Measurements from ENCODE around the gene ATP2B3. TPM values are rescaled to one million over a fixed set of nuclear protein-coding genes. Genes with fewer than 3 reads are reported as not detected.

Gene ATP2B3
- total and polyA plus RNA-seq, 2 of the 4 experiments (the other 2 are of a cell fraction) = under 0.01 to 0.03 TPM

GRCh38 chrX:153487590-153488071 is 29.8 kb upstream of the ATP2B3 start:
- TF ChIP-seq RCOR1 (IDR thresholded peaks at IDR 0.05; ENCODE audit: insufficient replicate concordance, low read length) (no peak), RFX5 (IDR thresholded peaks at IDR 0.05; ENCODE audit: low read depth, low read length) (no peak), POLR2A (IDR thresholded peaks at IDR 0.05; ENCODE audit: low read depth, low read length) (no peak), MAZ (IDR thresholded peaks at IDR 0.05; ENCODE audit: borderline replicate concordance, low read depth, low read length) (no peak), ELK1 (IDR thresholded peaks at IDR 0.05; ENCODE audit: borderline replicate concordance, low read depth, low read length) (no peak), NFE2L2 (IDR thresholded peaks at IDR 0.05; ENCODE audit: low read depth, low read length) (no peak), CTCF (conservative IDR thresholded peaks at IDR 0.05; ENCODE audit: low read depth, low read length) (no peak), CHD1 (IDR thresholded peaks at IDR 0.05; ENCODE audit: low read depth, low read length) (no peak), RAD21 (IDR thresholded peaks at IDR 0.05; ENCODE audit: low read length) (no peak), USF2 (IDR thresholded peaks at IDR 0.05; ENCODE audit: low read depth, low read length) (no peak), CEBPB (IDR thresholded peaks at IDR 0.05; ENCODE audit: low read depth, low read length) (no peak), MXI1 (IDR thresholded peaks at IDR 0.05; ENCODE audit: borderline replicate concordance, low read depth, low read length) (no peak), FOS (IDR thresholded peaks at IDR 0.05; ENCODE audit: low read depth, low read length) (no peak), SMC3 (IDR thresholded peaks at IDR 0.05; ENCODE audit: low read depth, low read length) (no peak), MAFK (IDR thresholded peaks at IDR 0.05; ENCODE audit: low read depth, low read length) (no peak), BHLHE40 (IDR thresholded peaks at IDR 0.05; ENCODE audit: low read depth, low read length) (no peak)
- WGBS, 2 experiments (ENCODE audit: extremely low coverage in 2 of 2, insufficient read length in 1 of 2) = 29% methylated on average over 2 of the region's 11 CpGs; no CpG with 5 or more reads in 1 of the 2 experiments
- H3K36me3 ChIP-seq (ENCODE audit: control insufficient read depth, insufficient read depth, low read length) = no peaks in the 10 kb centered on the region
- no TSS peak for BruUV-seq (replicated peaks)
- H3K9me3 ChIP-seq (ENCODE audit: control insufficient read depth, insufficient read depth, low read length) = no peaks in the 10 kb centered on the region
- peak overlapping the region; percentile 90 for H2AFZ ChIP-seq (replicated peaks; ENCODE audit: low read length, poor library complexity)
- peak overlapping the region; percentile 97; the same call in 2 of the 3 replicates for H2BK15ac ChIP-seq (ENCODE audit: low read depth, low read length)
- peaks cover 0 to 3% of the 10 kb centered on the region in 2 experiments; a peak in 1 of 4 replicates for H3K79me1 ChIP-seq (ENCODE audit: low read depth in 1 of 2, low read length in 2 of 2)
- H4K5ac ChIP-seq (ENCODE audit: low read depth, low read length) = peak overlapping the region; percentile 92
- H2BK20ac ChIP-seq (ENCODE audit: low read depth, low read length) = peak overlapping the region; percentile 93
- H2BK5ac ChIP-seq (ENCODE audit: low read depth, low read length, poor library complexity, severe bottlenecking) = peak overlapping the region; percentile 76
- H3K18ac ChIP-seq (ENCODE audit: low read depth, low read length) = peak overlapping the region; percentile 79
- H3K4ac ChIP-seq (ENCODE audit: low read depth, low read length) = peak overlapping the region; percentile 98
- CTCF ChIA-PET = interaction anchor here (0.6 kb wide), 1 partner anchor 111 kb away, joined by 9 read pairs; no protein-coding TSS in a partner anchor
- H3K23ac ChIP-seq (ENCODE audit: low read depth, low read length) = peak overlapping the region; percentile 73; the same call in 1 of the 2 replicates
- peak overlapping the region; percentile 97 for H2BK120ac ChIP-seq (ENCODE audit: low read depth, low read length)
- peak overlapping the region; percentile 83 for H2AK9ac ChIP-seq (replicated peaks; ENCODE audit: low read depth, low read length, poor library complexity)
- POLR2A ChIA-PET (ENCODE audit: unreplicated experiment) = no interaction called here
- no peaks in the 10 kb centered on the region for H3K27me3 ChIP-seq (ENCODE audit: control insufficient read depth, insufficient read depth, low read length)
- H3K14ac ChIP-seq (replicated peaks; ENCODE audit: low read depth, low read length) = peak overlapping the region; percentile 92
- H4K91ac ChIP-seq (ENCODE audit: insufficient read depth, low read depth, low read length) = peak overlapping the region; percentile 94
- intact Hi-C loops (cut with micrococcal nuclease) = no loop called here
- ATAC-seq (ENCODE audit: low read depth) (no peak), DNase-seq (no peak)
- no peak overlapping the region for H3K56ac ChIP-seq (ENCODE audit: extremely low read depth, insufficient read depth, low read length)
- H3K4me3 ChIP-seq (ENCODE audit: insufficient read depth, low read depth, low read length) = no peak overlapping the region
- H3K4me1 ChIP-seq (ENCODE audit: control insufficient read depth, insufficient read depth, low read length) = peaks cover 26% of the 10 kb centered on the region
- peak overlapping the region; percentile 59; the same call in 1 of the 2 replicates for H3K9ac ChIP-seq (ENCODE audit: low read depth, low read length)
- no peak overlapping the region for H3K4me2 ChIP-seq (ENCODE audit: low read depth, low read length)
- in situ Hi-C loops (cut with MboI; ENCODE audit: low sequenced_read_pairs) = no loop called here
- H4K20me1 ChIP-seq (ENCODE audit: insufficient read depth, low read length) = no peaks in the 10 kb centered on the region
- dilution Hi-C loops (cut with HindIII; ENCODE audit: low sequenced_read_pairs, unreplicated experiment) = no loop called here
- H3K9me1 ChIP-seq (ENCODE audit: insufficient read depth, low read length) = peaks cover 9% of the 10 kb centered on the region
- peak overlapping the region; percentile 87 for H3K27ac ChIP-seq (ENCODE audit: insufficient read depth, low read length)
- H2AK5ac ChIP-seq (ENCODE audit: low read depth, low read length) = peak overlapping the region; percentile 98
- peak overlapping the region; percentile 96 to 98 for H4K8ac ChIP-seq (ENCODE audit: low read depth in 2 of 2, low read length in 2 of 2)
